Measurements from ENCODE around the gene SLC7A4.
"Not testable (repeated sequence)": the region's sequence is repeated elsewhere in the genome, so short reads cannot be mapped to it uniquely, and the experiment has no call there.

The SLC7A4 gene

DNA sequence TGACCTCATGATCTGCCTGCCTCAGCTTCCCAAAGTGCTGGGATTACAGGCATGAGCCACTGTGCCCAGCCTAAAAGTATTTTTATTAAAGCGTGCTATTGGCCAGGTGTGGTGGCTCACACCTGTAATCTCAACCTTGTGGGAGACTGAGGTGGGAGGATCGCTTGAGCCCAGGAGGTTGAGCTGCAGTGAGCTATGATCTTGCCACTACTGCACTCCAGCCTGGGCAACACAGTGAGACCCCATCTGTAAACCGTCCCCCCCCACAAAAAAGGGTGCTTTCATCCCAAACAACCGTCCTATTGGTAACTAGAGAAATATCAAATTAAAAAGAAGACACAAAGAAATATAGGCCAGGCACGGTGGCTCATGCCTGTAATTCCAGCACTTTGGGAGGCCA is 6.8 kb upstream of the SLC7A4 start:
- not testable (repeated sequence) for DNase-seq

GRCh38 chr22:21038405-21038804 is 6.0 kb upstream of the SLC7A4 start:
- DNase-seq: no peak

- no peak for DNase-seq
Measured at GRCh38 chr22:21034989-21035388, 2.6 kb upstream of the SLC7A4 start.

GRCh38 chr22:21033895-21034294 is 1.5 kb upstream of the SLC7A4 start:
- no peak for DNase-seq

GRCh38 chr22:21032868-21033688 is 717 bp upstream of the SLC7A4 start:
- no peak for DNase-seq

GRCh38 chr22:21031545-21032036 is 770 bp downstream of the SLC7A4 start:
- DNase-seq: no peak

DNA sequence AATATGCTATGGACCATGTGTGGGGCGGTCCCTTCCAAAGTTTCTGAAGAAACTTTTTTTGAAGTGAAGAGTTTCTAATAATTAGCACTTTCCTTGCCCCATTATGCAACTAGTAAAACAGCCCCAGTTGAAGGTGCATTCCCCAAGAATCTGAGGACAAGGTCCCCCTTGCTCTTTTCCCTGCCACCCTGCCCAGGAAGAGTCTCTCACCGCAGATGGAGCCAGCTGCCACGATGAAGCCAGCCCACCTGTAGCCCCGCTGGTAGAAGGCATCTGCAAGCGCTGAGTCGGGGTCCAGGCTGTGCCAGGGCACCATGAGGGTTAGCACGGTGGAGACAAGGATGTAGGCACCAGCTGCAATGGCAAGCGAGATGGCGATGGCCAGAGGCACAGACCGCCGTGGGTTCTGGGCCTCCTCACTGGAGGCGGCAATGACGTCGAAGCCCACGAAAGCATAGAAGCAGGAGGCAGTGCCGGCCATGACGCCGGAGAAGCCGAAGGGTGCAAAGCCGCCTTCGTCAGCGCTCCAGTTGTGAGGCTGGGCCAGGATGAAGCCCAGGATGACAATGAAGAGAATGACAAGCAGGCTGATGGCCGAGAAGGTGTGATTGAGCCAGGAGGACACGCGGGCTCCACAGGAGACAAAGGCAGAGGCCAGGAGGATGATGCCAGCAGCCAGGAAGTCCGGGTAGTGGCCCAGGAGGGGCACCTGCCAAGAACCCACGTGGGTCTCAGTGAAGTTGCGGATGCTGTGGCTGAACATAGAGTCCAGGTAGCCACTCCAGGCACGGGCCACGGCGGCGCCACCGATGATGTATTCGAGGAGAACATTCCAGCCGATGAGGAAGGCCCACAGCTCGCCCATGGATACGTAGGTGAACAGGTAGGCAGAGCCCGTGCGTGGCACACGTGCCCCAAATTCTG is 1.5 kb downstream of the SLC7A4 start:
- DNase-seq: no peak

- no peak for DNase-seq
Measured at GRCh38 chr22:21030032-21030431, 2.3 kb downstream of the SLC7A4 start.

- DNase-seq: no peak
Measured at GRCh38 chr22:21029486-21030025, 2.8 kb downstream of the SLC7A4 start.

- no peak for DNase-seq
Measured at GRCh38 chr22:21028277-21029251, 3.8 kb downstream of the SLC7A4 start.

- no peak for DNase-seq
Measured at GRCh38 chr22:21026783-21027692, 5.3 kb downstream of the SLC7A4 start.

DNA sequence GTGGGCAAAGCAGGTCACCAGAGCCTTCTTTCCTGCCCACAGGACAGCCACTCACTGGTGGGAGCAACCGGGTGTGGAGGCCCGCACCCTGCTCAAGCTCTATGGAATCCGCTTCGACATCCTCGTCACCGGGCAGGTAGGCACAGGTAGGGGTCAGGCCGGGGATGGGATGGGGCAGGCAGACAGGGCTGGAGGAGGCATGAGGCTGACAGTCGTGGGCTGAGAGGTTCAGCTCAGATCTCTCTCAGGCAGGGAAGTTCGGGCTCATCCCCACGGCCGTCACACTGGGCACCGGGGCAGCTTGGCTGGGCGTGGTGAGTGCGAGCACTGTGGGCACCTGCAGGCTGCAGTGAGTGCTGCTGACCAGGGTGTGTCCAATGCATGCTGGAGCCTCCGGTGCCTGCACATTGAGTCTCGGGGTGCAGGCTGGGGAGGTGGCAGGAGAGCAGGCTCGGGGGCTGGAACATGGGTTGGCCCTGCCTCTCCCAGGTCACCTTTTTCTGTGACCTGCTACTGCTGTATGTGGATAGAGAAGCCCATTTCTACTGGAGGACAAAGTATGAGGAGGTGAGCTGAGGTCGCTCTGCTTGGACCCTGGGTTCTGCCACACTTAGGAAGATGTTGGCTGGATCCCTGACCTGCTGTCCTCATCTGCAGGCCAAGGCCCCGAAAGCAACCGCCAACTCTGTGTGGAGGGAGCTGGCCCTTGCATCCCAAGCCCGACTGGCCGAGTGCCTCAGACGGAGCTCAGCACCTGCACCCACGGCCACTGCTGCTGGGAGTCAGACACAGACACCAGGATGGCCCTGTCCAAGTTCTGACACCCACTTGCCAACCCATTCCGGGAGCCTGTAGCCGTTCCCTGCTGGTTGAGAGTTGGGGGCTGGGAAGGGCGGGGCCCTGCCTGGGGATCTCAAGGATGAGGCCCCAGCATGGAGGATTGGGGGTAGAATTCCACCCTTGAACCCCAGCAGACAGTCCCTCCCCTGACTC is 6.3 kb downstream of the SLC7A4 start:
- DNase-seq: no peak

GRCh38 chr22:21025266-21025665 is 7.1 kb downstream of the SLC7A4 start:
- DNase-seq: no peak

DNA sequence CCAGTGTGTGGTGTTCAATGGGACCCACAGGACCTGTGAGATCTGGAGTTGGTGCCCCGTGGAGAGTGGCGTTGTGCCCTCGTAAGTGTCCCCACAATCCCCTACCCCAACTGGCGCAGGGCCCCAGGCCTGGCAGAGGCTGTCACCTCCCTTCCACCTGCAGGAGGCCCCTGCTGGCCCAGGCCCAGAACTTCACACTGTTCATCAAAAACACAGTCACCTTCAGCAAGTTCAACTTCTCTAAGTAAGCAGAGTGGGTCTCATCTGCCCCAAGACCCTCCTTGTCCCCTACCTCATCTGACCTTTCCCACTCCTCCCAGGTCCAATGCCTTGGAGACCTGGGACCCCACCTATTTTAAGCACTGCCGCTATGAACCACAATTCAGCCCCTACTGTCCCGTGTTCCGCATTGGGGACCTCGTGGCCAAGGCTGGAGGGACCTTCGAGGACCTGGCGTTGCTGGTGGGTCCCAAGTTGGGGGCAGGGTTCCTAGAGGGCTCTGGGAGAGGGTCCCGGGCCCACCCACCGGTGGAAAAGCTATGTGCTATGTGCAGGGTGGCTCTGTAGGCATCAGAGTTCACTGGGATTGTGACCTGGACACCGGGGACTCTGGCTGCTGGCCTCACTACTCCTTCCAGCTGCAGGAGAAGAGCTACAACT is 9.3 kb downstream of the SLC7A4 start:
- no peak for DNase-seq

DNA sequence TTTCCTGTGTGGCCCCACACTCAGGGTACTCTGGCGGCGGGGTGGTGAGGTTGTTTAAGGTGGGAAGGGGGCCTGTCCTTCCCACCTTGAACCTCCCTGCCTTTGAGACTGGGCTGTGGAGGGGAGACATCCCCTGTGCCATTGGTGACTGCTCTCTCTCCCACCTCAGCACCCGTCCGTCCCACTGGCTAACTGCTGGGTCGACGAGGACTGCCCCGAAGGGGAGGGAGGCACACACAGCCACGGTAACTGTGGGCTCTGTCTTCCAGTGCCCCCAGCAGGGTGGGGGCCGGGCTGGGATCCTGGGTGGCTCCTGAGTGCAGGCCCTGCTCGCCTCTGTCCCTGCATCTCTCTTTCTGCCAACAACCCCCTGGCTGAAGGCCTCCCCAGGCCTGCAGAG is 9.9 kb downstream of the SLC7A4 start:
- DNase-seq: no peak

GRCh38 chr22:21020802-21021429 is 11.4 kb downstream of the SLC7A4 start:
- DNase-seq: no peak

- no peak for DNase-seq
Measured at GRCh38 chr22:21018314-21018713, 14.0 kb downstream of the SLC7A4 start.

GRCh38 chr22:21016644-21017420 is 15.5 kb downstream of the SLC7A4 start:
- DNase-seq: no peak
